HepG2 (cell line): Measurements from ENCODE around the gene CEL. TPM values are rescaled to one million over a fixed set of nuclear protein-coding genes. Genes with fewer than 3 reads are reported as not detected.
A peak's percentile ranks its signal among the peaks of the same experiment; 100 is the strongest.

ENCODE experiments used
- ARID4A ChIP-seq: sonication (generic); formaldehyde crosslinking; IDR thresholded peaks from 2 replicates; pipeline ENCODE4 v1.5.0; 2020; ENCODE audit warnings: mild to moderate bottlenecking, missing genetic modification reagents, borderline replicate concordance
- CREB3 ChIP-seq: sonication (generic); formaldehyde crosslinking; IDR thresholded peaks from 2 replicates; pipeline ENCODE4 v1.5.0; 2020; ENCODE audit warnings: missing genetic modification reagents
- MBNL3 ChIP-seq: fragments of 250-450 bp; sonication (Bioruptor Pico); conservative IDR thresholded peaks from 2 replicates; pipeline ENCODE4 v1.8.0; 2022; ENCODE audit warnings: mild to moderate bottlenecking, inconsistent platforms
- MED13 ChIP-seq: sonication (generic); formaldehyde crosslinking; IDR thresholded peaks from 2 replicates; pipeline ENCODE4 v1.5.0; 2020; ENCODE audit warnings: missing genetic modification reagents
- NCOA5 ChIP-seq: sonication (generic); formaldehyde crosslinking; IDR thresholded peaks from 2 replicates; pipeline ENCODE4 v1.4.0; 2020; ENCODE audit warnings: missing genetic modification reagents
- POGK ChIP-seq: sonication (generic); formaldehyde crosslinking; conservative IDR thresholded peaks from 2 replicates; pipeline ENCODE4 v1.8.0; 2022; ENCODE audit warnings: mild to moderate bottlenecking, moderate library complexity, missing genetic modification reagents
- TBX2 ChIP-seq: sonication (generic); formaldehyde crosslinking; IDR thresholded peaks from 2 replicates; pipeline ENCODE4 v1.5.0; 2020; ENCODE audit warnings: missing genetic modification reagents, mild to moderate bottlenecking, borderline replicate concordance
- ZFP36L1 ChIP-seq: sonication (generic); formaldehyde crosslinking; IDR thresholded peaks from 2 replicates; pipeline ENCODE4 v1.8.0; 2022; ENCODE audit warnings: mild to moderate bottlenecking, missing genetic modification reagents, moderate library complexity
- ZFY ChIP-seq: sonication (generic); formaldehyde crosslinking; IDR thresholded peaks from 2 replicates; pipeline ENCODE4 v1.4.0; 2020; ENCODE audit warnings: missing genetic modification reagents
- ZNF407 ChIP-seq: sonication (generic); formaldehyde crosslinking; IDR thresholded peaks from one replicate; pipeline ENCODE4 v1.5.1; 2020; ENCODE audit warnings: mild to moderate bottlenecking, missing genetic modification reagents; ENCODE audit errors: not compliant biosample characterization
- ZNF589 ChIP-seq: sonication (generic); formaldehyde crosslinking; conservative IDR thresholded peaks from 2 replicates; pipeline ENCODE4 v1.8.0; 2022; ENCODE audit warnings: mild to moderate bottlenecking, moderate library complexity, missing genetic modification reagents
- ZNF790 ChIP-seq: sonication (generic); formaldehyde crosslinking; IDR thresholded peaks from 2 replicates; pipeline ENCODE4 v1.8.0; 2022; ENCODE audit warnings: missing genetic modification reagents, mild to moderate bottlenecking, borderline replicate concordance
- polyA plus RNA-seq, 8 experiments: library from polyadenylated mRNA; depleted of rRNA in 3 of 8; stranded (reverse) in 7 of 8; unstranded in 1 of 8; fragments of >200 nt; fragmentation: Illumina TruSeq in 4 of 8; extraction: Trizol in 4 of 8; gene quantifications; 2 replicates each; pipeline versions ENCODE4 v1.2.1 to v1.2.3, GENCODE V29; 2011 to 2016; ENCODE audit warnings: low read depth in 4 of 8, missing spikeins in 1 of 8, mixed read lengths in 1 of 8; ENCODE audit not compliant: insufficient read depth in 1 of 8
- total RNA-seq, 5 experiments: library from RNA; depleted of rRNA; stranded (reverse); fragments of >200 nt; fragmentation: Illumina TruSeq; extraction: Trizol; gene quantifications; 2 replicates each; pipeline ENCODE4 v1.2.3, GENCODE V29; 2016; ENCODE audit warnings: low read depth in 1 of 5

CEL gene
- total and polyA plus RNA-seq, 2 of the 13 experiments (the other 11 are each of a cell fraction or from before 2014, with no cell fraction given), result 0.63 to 1.5 TPM

- TF ChIP-seq ZFP36L1 (CRISPR knock-in tag), result no peak
- peak; percentile 75 for TF ChIP-seq ZFY
- 0 out of 2 replicates have a peak, but pooled peaks have one; percentile 28 for TF ChIP-seq MED13 (CRISPR knock-in tag)
- peak; percentile 44; the same call in 1 of the 2 replicates for TF ChIP-seq CREB3 (CRISPR knock-in tag)
- TF ChIP-seq MBNL3 (CRISPR knock-in tag), result no peak
- 0 out of 2 replicates have a peak, but pooled peaks have one; percentile 26 for TF ChIP-seq POGK (CRISPR knock-in tag)
- no peak for TF ChIP-seq ZNF589 (CRISPR knock-in tag)
- TF ChIP-seq ZNF407 (CRISPR knock-in tag), result no peak
- no peak for TF ChIP-seq ZNF790 (CRISPR knock-in tag)
- TF ChIP-seq ARID4A, result peak; percentile 31; the same call in 1 of the 2 replicates
- no peak for TF ChIP-seq NCOA5 (CRISPR knock-in tag)
- TF ChIP-seq TBX2, result peak; percentile 43; the same call in 1 of the 2 replicates
These were observed 58.9 kb downstream of the CEL start (continued) for GRCh38 chr9:133120501-133121197.
